HG02610 (cell line): Measurements from ENCODE around the gene C1QTNF8.

ENCODE experiments used
- ATAC-seq: cut with Tn5 transposase; IDR thresholded peaks from one replicate; pipeline ENCODE4 v1.9.1; 2021; ENCODE audit warnings: mild to moderate bottlenecking, moderate library complexity; ENCODE audit not compliant: unreplicated experiment

Gene C1QTNF8

DNA sequence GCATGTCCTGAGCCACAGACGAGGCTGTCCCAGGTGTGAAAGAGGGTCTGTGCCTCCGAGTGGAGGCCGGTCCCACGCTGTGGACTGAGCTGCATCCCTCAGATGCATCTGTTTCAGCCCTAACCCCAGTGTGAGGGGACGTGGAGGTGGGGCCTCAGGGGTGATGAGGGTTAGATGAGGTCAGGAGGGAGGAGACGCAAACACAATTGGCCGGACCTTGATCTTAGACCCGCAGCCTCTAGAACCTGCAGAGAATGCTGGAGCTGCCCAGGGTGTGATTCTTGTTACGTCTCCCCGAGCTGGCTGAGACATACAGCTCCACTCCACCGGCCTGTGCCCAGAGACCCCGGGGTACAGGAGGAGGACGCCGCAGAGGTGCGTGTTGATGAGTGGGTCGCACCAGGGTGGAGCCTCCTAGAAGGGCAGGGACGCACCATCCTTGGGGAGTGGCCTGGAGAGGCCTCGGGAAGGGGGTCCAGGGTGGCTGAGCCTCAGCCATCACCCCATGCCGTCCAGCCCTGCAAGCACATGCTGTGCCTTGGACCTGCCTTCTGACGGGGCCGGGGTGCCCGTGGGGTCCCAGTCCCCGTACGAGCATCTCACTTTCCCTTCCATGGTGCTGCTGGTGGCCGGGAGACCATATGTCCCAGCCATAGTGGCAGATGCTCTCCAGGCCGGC lies 16.6 kb upstream of the C1QTNF8 start:
- ATAC-seq, result no peak

DNA sequence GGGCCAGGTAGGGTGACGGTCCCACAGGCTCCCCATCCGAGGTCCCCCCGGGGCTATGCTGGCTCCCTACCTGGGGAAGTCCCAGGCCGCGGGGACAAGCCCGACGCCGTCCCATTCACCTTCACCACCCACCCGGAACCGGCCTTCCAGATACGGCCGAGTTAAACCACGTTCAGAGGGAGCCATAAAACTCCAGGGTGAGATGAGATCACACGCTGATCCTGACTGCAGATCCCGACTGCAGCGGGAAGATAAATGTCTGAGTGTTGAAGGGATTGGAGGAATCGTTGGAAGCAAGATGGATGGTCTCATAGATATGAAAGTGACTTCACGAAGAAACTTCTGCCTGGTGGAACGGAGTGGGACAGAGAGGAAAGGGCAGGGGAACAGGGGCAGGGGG lies 13.6 kb upstream of the C1QTNF8 start:
- ATAC-seq, result no peak

DNA sequence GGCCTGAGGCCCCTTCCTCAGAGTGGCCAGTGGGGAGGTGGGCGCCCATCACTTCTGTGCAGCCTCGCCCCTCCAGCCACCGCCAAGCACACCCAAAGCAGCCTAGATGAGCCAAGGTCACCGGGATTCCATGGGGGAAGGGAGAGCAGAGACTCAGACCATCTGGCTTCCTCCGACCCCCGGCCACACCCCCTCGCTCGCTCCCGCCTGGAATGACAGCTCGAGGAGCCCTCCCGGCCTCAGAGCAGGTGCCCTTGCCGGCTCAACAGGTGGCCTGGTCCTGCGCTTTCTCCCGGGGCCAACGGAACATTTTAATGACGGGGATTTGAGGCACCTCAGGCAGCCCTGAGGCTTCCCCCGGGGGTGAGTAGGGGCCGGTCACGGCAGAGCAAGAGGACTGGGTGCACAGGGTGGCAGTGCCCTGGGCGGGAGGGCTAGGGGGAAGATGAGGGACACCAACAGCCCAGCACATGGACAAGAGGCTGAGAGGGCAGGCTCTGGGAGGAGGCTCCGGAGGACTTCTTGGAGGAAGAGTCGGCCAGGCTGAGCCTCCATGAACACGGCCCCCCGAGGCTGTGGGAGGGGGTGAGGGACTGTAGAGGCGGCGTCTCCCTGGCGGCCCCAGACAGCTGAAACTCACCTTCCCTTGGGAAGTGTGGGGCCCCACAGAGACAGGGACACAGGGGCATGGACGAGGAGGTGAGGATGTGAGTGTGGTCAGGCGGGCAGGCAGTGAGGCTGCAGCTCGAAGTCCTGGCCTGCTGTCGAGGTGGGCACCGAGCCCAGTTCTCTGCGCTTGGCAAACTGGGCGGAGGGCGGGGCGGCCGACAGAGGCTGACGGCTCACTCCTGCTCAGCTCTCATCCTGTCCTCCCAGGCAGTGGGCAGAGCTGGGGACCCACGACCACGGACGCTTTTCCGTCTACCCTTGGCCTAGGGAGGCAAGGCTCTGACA lies 12.5 kb upstream of the C1QTNF8 start:
- no peak for ATAC-seq

GRCh38 chr16:1107731-1108130 lies 11.7 kb upstream of the C1QTNF8 start:
- ATAC-seq, result no peak

GRCh38 chr16:1107141-1107540 lies 11.1 kb upstream of the C1QTNF8 start:
- no peak for ATAC-seq

GRCh38 chr16:1106659-1107058 lies 10.6 kb upstream of the C1QTNF8 start:
- ATAC-seq, result no peak

GRCh38 chr16:1105888-1106620 lies 10.0 kb upstream of the C1QTNF8 start:
- ATAC-seq, result no peak

- no peak for ATAC-seq
Measured at GRCh38 chr16:1103636-1103980, 7.6 kb upstream of the C1QTNF8 start.

DNA sequence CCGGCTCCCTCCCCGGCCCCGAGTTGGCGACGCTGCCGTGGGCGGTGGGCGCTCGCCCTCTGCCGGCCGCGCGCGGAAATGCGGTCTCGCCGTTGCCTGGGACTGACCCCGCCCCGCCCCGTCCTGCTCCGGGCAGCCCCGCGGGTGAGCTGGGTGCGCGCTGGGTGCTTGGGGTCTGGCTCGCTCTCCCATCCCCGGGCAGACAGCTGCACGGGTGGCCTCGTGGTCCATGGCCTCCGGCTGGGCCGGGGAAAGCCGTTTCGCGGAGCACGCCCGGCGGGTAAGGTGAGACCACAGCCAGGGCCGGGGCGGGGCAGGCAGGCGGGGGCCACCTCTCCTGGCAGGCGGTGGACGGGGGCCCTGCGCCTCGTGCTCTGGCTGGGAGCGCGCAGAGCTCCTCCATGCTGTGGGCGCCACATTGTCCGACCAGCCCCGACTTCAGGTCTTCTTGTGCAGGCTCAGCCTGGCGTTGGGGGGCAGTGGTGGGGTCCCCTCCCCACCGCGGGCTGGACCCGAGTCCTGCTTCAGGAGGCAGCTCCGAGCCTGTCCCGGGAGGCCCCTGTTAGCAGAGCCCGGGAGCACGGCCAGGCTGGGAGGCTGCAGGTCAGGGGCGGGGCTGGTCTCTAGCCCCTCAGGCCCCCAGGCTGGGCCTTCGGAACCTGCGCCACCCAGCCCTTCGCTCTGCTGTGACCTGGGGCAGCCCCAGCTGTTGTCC lies 7.0 kb upstream of the C1QTNF8 start:
- ATAC-seq, result no peak

- ATAC-seq, result no peak
Measured at GRCh38 chr16:1102333-1102700, 6.3 kb upstream of the C1QTNF8 start.

- ATAC-seq, result no peak
Measured at GRCh38 chr16:1101573-1102332, 5.7 kb upstream of the C1QTNF8 start.

DNA sequence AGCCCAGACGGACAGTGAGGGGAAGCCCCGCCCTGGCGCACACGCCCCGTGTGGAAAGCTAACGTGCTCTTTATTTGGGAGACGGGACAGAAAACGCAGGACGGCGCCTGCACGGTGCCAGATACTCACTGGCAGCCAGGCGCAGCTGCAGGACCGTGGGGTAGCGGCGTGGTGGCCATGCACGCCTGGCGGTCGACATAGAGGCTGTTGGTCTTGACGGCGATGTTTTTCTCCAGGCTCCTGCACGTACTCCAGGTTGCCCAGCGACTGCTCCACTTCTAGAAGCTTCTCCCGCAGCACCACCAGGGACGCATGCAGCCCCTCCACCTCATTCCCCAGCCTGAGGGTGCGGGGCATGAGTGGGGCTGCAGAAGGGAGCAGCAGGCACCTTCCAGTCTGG lies 5.1 kb upstream of the C1QTNF8 start:
- no peak for ATAC-seq

DNA sequence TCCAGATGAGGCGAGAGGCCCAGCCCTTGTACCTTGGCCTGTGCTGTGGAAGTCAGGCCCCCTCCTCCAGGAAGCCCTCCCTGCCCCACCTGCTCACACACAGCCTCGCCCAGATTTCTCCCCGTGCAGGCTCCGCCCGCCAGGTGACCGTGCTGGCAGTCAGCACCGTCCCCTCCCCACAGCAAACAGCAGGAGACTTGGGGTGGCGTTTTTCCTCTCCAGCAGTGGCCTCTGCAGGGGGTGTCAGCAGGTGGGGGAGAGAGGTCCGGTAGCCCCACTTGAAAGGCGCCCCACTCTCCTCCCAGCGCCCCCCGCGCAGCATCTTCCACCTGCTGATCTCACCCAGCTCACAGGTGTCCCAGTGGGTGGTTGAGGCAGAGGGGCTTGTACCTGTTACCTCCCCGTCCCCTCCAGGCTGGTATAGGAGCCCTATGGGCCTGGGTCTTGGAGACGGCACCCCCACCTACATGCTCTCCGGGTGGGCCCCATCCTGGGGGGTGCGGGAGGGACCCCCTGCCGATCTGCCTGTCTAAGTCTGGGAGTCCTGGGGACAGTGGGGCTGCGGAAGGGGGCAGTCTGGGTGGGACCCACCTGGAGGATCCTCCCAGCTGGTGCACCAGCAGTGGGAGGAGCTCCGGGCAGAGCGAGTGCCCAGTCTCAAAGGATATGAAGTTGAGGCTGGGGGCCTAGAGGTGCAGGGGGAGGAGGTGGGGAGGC lies 4.2 kb upstream of the C1QTNF8 start:
- ATAC-seq, result no peak

GRCh38 chr16:1099189-1100083 lies 3.4 kb upstream of the C1QTNF8 start:
- no peak for ATAC-seq

- ATAC-seq, result no peak
Measured at GRCh38 chr16:1098266-1098991, 2.4 kb upstream of the C1QTNF8 start.

GRCh38 chr16:1097800-1098199 lies 1.8 kb upstream of the C1QTNF8 start:
- ATAC-seq, result no peak

DNA sequence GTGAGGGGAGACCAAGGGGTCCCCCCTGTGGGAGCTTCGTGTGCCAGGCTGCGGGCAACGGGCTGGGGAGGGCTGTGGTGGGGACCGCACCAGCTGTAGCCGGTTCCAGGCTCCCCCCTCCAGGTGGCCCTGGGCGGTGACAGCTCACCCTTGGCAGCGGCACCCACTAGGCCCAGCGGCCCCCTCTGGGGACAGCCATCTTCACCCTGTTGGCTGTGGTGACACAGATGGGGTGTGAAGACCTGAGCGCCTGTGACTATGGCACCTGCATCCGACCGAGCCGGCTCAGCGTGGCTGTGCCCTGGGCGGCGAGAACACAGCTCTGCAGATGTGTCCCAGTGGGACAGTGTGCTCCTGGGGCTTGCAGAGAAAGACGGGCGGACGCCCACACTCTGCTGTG lies 1.1 kb upstream of the C1QTNF8 start:
- no peak for ATAC-seq
